GM19468 (cell line): ENCODE measurements around the gene TMED6.

Experiments used
- ATAC-seq: cut with Tn5 transposase; IDR thresholded peaks from one replicate; pipeline ENCODE4 v1.9.1; 2021; ENCODE audit warnings: mild to moderate bottlenecking, moderate library complexity, moderate number of reproducible peaks; ENCODE audit not compliant: unreplicated experiment; ENCODE audit errors: extremely low read depth

TMED6 gene

GRCh38 chr16:69351309-69352027 lies at the start of gene TMED6:
Gene TMED6 (minus strand): TSS chr16:69351786. CDS start chr16:69351753, 33 bp downstream.
- no peak for ATAC-seq

GRCh38 chr16:69399361-69399760 lies 47.8 kb upstream of the TMED6 start:
- ATAC-seq = no peak

- no peak for ATAC-seq
These were observed 46.4 kb upstream of the TMED6 start for GRCh38 chr16:69397821-69398521.

GRCh38 chr16:69396187-69397061 lies 44.8 kb upstream of the TMED6 start:
- ATAC-seq = peak; percentile 37

- ATAC-seq = no peak
These were observed 44.2 kb upstream of the TMED6 start for GRCh38 chr16:69395859-69396186.

GRCh38 chr16:69393898-69394849 lies 42.6 kb upstream of the TMED6 start:
- no peak for ATAC-seq

- ATAC-seq = no peak
These were observed 35.0 kb upstream of the TMED6 start for GRCh38 chr16:69386596-69386995.

GRCh38 chr16:69384974-69385373 lies 33.4 kb upstream of the TMED6 start:
- no peak for ATAC-seq

- ATAC-seq = no peak
These were observed 30.8 kb upstream of the TMED6 start for GRCh38 chr16:69382421-69382820.

- ATAC-seq = no peak
These were observed 29.6 kb upstream of the TMED6 start for GRCh38 chr16:69381231-69381630.

GRCh38 chr16:69378760-69379159 lies 27.2 kb upstream of the TMED6 start:
- no peak for ATAC-seq

GRCh38 chr16:69378036-69378435 lies 26.4 kb upstream of the TMED6 start:
- no peak for ATAC-seq

- no peak for ATAC-seq
These were observed 24.9 kb upstream of the TMED6 start for GRCh38 chr16:69376393-69377059.

- no peak for ATAC-seq
These were observed 21.4 kb upstream of the TMED6 start for GRCh38 chr16:69373019-69373418.

GRCh38 chr16:69371564-69371963 lies 20.0 kb upstream of the TMED6 start:
- ATAC-seq = no peak

GRCh38 chr16:69368866-69369265 lies 17.3 kb upstream of the TMED6 start:
- ATAC-seq = no peak

GRCh38 chr16:69367980-69368379 lies 16.4 kb upstream of the TMED6 start:
- no peak for ATAC-seq

- no peak for ATAC-seq
These were observed 14.8 kb upstream of the TMED6 start for GRCh38 chr16:69366431-69366830.

GRCh38 chr16:69365901-69366300 lies 14.3 kb upstream of the TMED6 start:
- ATAC-seq = no peak
